Measurements from ENCODE around the gene PLD5.
"Not testable (repeated sequence)": the region's sequence is repeated elsewhere in the genome, so short reads cannot be mapped to it uniquely, and the experiment has no call there.

GRCh38 chr1:242224878-242225766, 299.4 kb downstream of the PLD5 start:
- TF ChIP-seq CTCF (conservative IDR thresholded peaks at IDR 0.05; ENCODE audit: low read depth, low read length); EZH2 (IDR thresholded peaks at IDR 0.05; ENCODE audit: low read length, unreplicated experiment): not testable (repeated sequence)

Measured in PC-3 (cell line).